ENCODE results near the gene GRK5. TPM values are rescaled to one million over a fixed set of nuclear protein-coding genes. Genes with fewer than 3 reads are reported as not detected.

The GRK5 gene
- total RNA-seq, 1 donor from 2014 or later = 21.3 TPM

- H3K4me3 Mint-ChIP-seq = peak within 1 kb of the TSS; percentile 92
- DNase-seq (peak; percentile 83), ATAC-seq (ENCODE audit: low read depth) (peak; percentile 93)
- TF ChIP-seq CTCF (IDR thresholded peaks at IDR 0.05) = no peak
- peaks cover 18% of the 10 kb centered on the region for H3K4me1 Mint-ChIP-seq
- no peaks in the 10 kb centered on the region for H3K27me3 Mint-ChIP-seq
- peak within 1 kb of the TSS; percentile 88 for H3K27ac Mint-ChIP-seq
- CTCF ChIA-PET = interaction anchor here (2.2 kb wide), 1 partner anchor 41 kb away, joined by 7 read pairs; no protein-coding TSS in a partner anchor
- peaks cover 43% of the 10 kb centered on the region for H3K36me3 Mint-ChIP-seq (ENCODE audit: low read depth)
- H3K9me3 Mint-ChIP-seq = no peaks in the 10 kb centered on the region
- intact Hi-C loops (cut with micrococcal nuclease) = loop anchor here (1.0 to 10.0 kb wide), 9 partner anchors 13 to 707 kb away; partner anchors contain the start of genes CACUL1, DENND10, EIF3A and GRK5
- POLR2A ChIA-PET = interaction anchor here (0.5 to 2.2 kb wide), 10 partner anchors 11 to 313 kb away, joined by 3 to 10 read pairs (median 4); partner anchors contain the start of genes DENND10 and GRK5
Observed at GRCh38 chr10:119165171-119166117, 41.9 kb upstream of the GRK5 start, which contains the start of gene SFXN4. Gene SFXN4 (minus strand): TSS chr10:119165714. CDS start chr10:119165647, 67 bp downstream.

- intact Hi-C loops (cut with micrococcal nuclease) = loop anchor here (10.0 kb wide), 1 partner anchor 411 kb away; the partner anchor contains the start of gene CACUL1
- no peaks in the 10 kb centered on the region for H3K9me3 Mint-ChIP-seq
- ATAC-seq (ENCODE audit: low read depth) = peak; percentile 2
- H3K36me3 Mint-ChIP-seq (ENCODE audit: low read depth) = peaks cover 41% of the 10 kb centered on the region
- ChIA-PET POLR2A (interaction anchor here (1.4 to 1.8 kb wide), 3 partner anchors 15 to 86 kb away, joined by 4 to 6 read pairs (median 5); partner anchors contain the start of gene GRK5), CTCF (no interaction called here)
- peaks cover 18% of the 10 kb centered on the region for H3K4me1 Mint-ChIP-seq
- DNase-seq = no peak
- peak overlapping the region; percentile 88 for H3K27ac Mint-ChIP-seq
- peak overlapping the region; percentile 92 for H3K4me3 Mint-ChIP-seq
- TF ChIP-seq CTCF (IDR thresholded peaks at IDR 0.05) = no peak
- H3K27me3 Mint-ChIP-seq = no peaks in the 10 kb centered on the region
Observed at GRCh38 chr10:119166118-119166500, 41.3 kb upstream of the GRK5 start.

GRCh38 chr10:119166564-119166963 lies 40.8 kb upstream of the GRK5 start:
- peaks cover 18% of the 10 kb centered on the region for H3K4me1 Mint-ChIP-seq
- POLR2A ChIA-PET = interaction anchor here (0.5 to 1.8 kb wide), 2 partner anchors 20 to 40 kb away, joined by 5 to 6 read pairs; partner anchors contain the start of gene GRK5
- H3K9me3 Mint-ChIP-seq = no peaks in the 10 kb centered on the region
- ATAC-seq (ENCODE audit: low read depth) = no peak
- H3K4me3 Mint-ChIP-seq = peak overlapping the region; percentile 92
- no peak for TF ChIP-seq CTCF (IDR thresholded peaks at IDR 0.05)
- intact Hi-C loops (cut with micrococcal nuclease) = loop anchor here (10.0 kb wide), 1 partner anchor 412 kb away; the partner anchor contains the start of gene CACUL1
- H3K27me3 Mint-ChIP-seq = no peaks in the 10 kb centered on the region
- H3K36me3 Mint-ChIP-seq (ENCODE audit: low read depth) = peaks cover 41% of the 10 kb centered on the region
- CTCF ChIA-PET = no interaction called here
- peak overlapping the region; percentile 88 for H3K27ac Mint-ChIP-seq
- no peak for DNase-seq

- CTCF ChIA-PET = no interaction called here
- Mint-ChIP-seq H3K27ac (no peak overlapping the region), H3K36me3 (ENCODE audit: low read depth) (peaks cover 40% of the 10 kb centered on the region), H3K9me3 (no peaks in the 10 kb centered on the region), H3K27me3 (no peaks in the 10 kb centered on the region), H3K4me3 (no peak overlapping the region), H3K4me1 (peaks cover 18% of the 10 kb centered on the region)
- DNase-seq = no peak
- intact Hi-C loops (cut with micrococcal nuclease) = loop anchor here (10.0 kb wide), 1 partner anchor 412 kb away; the partner anchor contains the start of gene CACUL1
- ATAC-seq (ENCODE audit: low read depth) = no peak
- no peak for TF ChIP-seq CTCF (IDR thresholded peaks at IDR 0.05)
- POLR2A ChIA-PET = interaction anchor here (0.5 kb wide), 1 partner anchor 19 kb away, joined by 6 read pairs; no protein-coding TSS in a partner anchor
Observed at GRCh38 chr10:119167041-119167440, 40.3 kb upstream of the GRK5 start.

- POLR2A ChIA-PET = interaction anchor here (0.7 kb wide), 1 partner anchor 31 kb away, joined by 3 read pairs; no protein-coding TSS in a partner anchor
- Mint-ChIP-seq H3K4me1 (peaks cover 23% of the 10 kb centered on the region), H3K4me3 (no peak overlapping the region), H3K27me3 (no peaks in the 10 kb centered on the region), H3K9me3 (no peaks in the 10 kb centered on the region), H3K27ac (no peak overlapping the region), H3K36me3 (ENCODE audit: low read depth) (peaks cover 67% of the 10 kb centered on the region)
- CTCF ChIA-PET = no interaction called here
- DNase-seq (no peak), ATAC-seq (ENCODE audit: low read depth) (no peak)
- TF ChIP-seq CTCF (IDR thresholded peaks at IDR 0.05) = no peak
- intact Hi-C loops (cut with micrococcal nuclease) = no loop called here
Observed at GRCh38 chr10:119174109-119174508, 33.3 kb upstream of the GRK5 start.

Data from activated B cell treated with CpG ODN at 0.5 μM for 24 hours (primary cell).